Stimulated activated CD4-positive, alpha-beta T cell treated with anti-CD3 and anti-CD28 coated beads, Interleukin-2, amount 100 ng/mL, for 4 hours (primary cell): ENCODE results near the gene CXorf65.
A peak's percentile ranks its signal among the peaks of the same experiment; 100 is the strongest.

ENCODE experiments used
- DNase-seq: peaks from one replicate; pipeline ENCODE4 v3.0.0-alpha.2; 2020; ENCODE audit warnings: low read depth

Gene CXorf65

DNA sequence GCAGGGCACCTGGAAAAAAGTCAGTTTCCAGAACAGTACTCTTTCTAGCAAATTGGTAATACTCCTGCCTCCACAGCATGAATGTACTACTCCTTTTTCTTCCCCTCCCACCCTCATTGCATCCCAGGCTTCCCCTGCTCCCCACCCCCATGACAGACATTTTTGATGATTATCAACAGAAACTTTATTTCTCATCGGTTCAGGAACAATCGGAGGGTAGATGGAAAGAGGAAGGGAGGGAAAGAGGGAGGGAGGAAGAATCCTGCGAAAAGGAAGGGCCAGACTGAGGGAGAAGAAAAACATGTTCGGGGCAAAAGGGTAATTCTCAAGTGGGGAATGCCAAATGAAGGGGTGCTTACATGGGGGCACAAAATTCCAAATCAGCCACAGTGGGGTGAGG is 705 bp upstream of the CXorf65 start:
- no peak for DNase-seq

GRCh38 chrX:71105628-71106027 is 912 bp downstream of the CXorf65 start:
- no peak for DNase-seq

DNA sequence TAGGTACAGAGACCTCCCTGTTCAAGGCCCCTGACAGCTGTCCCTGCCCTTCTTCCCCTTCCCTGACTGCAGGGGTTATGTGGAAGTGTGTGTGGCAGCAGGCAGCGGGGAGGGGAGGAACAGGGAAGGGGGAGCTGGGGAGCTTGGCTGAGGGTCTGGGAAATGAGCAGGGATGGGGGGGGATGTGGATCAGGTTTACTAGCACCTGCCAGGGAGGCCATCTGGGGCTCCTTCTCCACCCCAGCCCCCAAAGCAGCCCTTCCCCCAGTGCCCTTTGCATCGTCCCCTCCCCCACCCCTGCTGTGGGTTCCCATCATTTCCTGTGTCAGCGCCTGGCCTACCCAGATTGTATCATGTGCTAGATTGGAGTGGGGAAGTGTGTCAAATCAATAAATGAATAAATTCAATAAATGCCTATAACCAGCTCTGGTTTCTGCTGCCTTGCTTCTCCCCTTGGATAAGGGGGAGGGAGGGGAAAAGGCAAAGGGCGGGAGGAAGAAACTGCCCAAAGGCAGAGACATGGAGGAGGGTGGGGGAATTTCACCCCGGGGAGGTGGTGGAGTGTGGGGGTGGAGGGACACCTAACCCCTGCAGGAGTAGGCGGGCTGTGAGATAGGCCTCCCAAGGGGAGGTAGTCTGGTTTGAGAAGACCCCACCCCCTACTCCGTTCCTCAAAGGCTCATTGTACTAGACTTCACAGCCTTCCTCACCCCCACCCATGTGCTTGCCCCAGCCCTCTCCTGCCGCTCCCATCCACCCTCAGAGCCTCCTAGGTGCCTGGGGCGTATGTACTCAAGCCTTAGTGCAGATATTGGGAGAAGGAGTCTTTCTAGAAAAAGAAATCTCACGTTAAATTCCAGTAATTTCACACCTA is 3.2 kb downstream of the CXorf65 start:
- peak; percentile 44 for DNase-seq

GRCh38 chrX:71102292-71102691 is 4.2 kb downstream of the CXorf65 start:
- DNase-seq = no peak

DNA sequence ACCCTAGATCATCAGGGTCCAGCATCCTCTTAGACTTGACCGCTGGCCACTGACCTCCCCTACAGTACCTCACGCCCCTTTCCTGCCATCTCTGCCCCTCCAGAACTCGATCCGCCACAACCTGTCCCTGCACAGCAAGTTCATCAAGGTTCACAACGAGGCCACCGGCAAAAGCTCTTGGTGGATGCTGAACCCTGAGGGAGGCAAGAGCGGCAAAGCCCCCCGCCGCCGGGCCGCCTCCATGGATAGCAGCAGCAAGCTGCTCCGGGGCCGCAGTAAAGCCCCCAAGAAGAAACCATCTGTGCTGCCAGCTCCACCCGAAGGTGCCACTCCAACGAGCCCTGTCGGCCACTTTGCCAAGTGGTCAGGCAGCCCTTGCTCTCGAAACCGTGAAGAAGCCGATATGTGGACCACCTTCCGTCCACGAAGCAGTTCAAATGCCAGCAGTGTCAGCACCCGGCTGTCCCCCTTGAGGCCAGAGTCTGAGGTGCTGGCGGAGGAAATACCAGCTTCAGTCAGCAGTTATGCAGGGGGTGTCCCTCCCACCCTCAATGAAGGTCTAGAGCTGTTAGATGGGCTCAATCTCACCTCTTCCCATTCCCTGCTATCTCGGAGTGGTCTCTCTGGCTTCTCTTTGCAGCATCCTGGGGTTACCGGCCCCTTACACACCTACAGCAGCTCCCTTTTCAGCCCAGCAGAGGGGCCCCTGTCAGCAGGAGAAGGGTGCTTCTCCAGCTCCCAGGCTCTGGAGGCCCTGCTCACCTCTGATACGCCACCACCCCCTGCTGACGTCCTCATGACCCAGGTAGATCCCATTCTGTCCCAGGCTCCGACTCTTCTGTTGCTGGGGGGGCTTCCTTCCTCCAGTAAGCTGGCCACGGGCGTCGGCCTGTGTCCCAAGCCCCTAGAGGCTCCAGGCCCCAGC is 5.7 kb downstream of the CXorf65 start:
- no peak for DNase-seq

GRCh38 chrX:71099736-71100135 is 6.8 kb downstream of the CXorf65 start:
- no peak for DNase-seq

DNA sequence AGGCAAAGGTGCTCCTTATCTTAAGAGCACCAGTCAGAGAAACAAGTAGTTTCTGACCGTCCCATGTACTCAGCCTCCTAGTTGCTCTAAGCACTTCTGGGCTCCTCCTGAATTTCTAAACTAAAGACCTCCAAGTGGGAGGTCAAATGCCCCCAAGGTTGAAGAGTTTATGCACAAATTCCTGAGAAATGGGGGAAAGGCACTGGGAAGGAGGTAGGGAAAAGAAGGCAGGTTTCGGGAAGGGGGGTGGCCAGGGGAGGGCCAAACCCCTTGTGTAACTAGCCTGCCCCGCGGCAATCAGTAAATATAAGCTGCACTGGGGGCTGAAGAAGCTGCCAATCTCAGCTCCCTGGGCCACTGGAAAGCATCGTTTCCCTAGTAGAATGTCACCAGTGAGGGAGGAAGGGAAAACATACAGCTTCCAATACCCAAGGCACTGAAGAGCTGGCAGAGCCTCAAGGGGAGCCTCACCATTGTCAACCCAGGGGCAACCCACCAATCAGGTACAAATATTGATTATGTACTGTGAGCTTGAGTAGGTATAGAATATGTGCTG is 7.5 kb downstream of the CXorf65 start:
- no peak for DNase-seq

GRCh38 chrX:71098302-71098701 is 8.2 kb downstream of the CXorf65 start:
- peak; percentile 70 for DNase-seq

DNA sequence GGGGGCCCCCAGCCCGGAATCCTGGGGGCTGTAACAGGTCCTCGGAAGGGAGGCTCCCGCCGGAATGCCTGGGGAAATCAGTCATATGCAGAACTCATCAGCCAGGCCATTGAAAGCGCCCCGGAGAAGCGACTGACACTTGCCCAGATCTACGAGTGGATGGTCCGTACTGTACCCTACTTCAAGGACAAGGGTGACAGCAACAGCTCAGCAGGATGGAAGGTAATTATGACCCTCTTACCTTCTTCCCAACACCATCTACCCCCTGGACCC is 9.8 kb downstream of the CXorf65 start:
- no peak for DNase-seq

GRCh38 chrX:71095981-71096759 is 10.4 kb downstream of the CXorf65 start:
- DNase-seq = no peak

- peak; percentile 80 for DNase-seq
Measured at GRCh38 chrX:71095555-71095980, 11.0 kb downstream of the CXorf65 start, which contains the start of gene FOXO4. TSS of gene FOXO4 (plus strand) at chrX:71095851. CDS start at chrX:71096529, 678 bp downstream.

- DNase-seq = no peak
Measured at GRCh38 chrX:71095033-71095432, 11.5 kb downstream of the CXorf65 start.

- DNase-seq = no peak
Measured at GRCh38 chrX:71091263-71091662, 15.3 kb downstream of the CXorf65 start.

- no peak for DNase-seq
Measured at GRCh38 chrX:71085900-71086299, 20.6 kb downstream of the CXorf65 start.

DNA sequence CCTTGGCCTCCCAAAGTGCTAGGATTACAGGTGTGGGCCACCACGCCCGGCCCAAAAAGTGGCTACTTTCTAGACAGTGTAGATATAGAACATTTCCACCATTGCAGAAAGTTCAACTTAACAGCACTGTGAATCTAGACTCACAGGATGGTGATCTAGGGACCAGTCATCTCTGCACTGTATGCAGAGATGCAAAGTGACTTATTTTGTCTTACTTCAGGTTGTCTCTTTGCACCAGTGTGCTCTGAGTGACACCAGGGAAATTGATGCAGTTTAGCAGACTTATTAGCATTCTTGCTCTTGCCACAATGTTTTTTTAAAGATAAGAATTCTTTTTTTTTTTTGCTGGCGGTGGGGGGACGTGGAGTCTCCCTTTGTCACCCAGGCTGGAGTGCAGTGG is 23.7 kb downstream of the CXorf65 start:
- no peak for DNase-seq

- no peak for DNase-seq
Measured at GRCh38 chrX:71082124-71082647, 24.4 kb downstream of the CXorf65 start.

GRCh38 chrX:71081330-71082123 is 25.0 kb downstream of the CXorf65 start:
- no peak for DNase-seq

DNA sequence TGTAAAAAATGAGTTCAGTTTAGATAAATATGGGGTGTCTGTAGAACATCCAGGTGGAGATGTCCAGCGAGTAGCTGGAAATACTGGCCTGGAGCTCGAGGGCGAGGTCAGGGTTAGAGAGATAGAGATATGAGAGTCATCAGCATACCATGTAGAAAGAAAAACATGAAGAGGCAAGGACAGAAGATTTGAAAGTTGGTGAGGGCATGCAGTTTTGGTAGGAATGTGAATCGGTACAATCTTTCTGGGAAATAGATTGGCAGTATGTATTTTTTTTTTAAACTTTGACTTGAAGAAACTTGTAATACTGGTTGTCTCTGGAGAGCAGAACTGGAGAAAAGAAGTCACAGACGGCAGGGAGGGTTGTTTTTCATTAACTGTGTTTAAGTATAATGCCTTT is 36.0 kb downstream of the CXorf65 start:
- no peak for DNase-seq

- DNase-seq = peak; percentile 83
Measured at GRCh38 chrX:71068044-71068918, 38.3 kb downstream of the CXorf65 start, which contains the start of gene SNX12. TSS of gene SNX12 (minus strand) at chrX:71068334. CDS start at chrX:71068306, 28 bp downstream.

GRCh38 chrX:71067712-71068043 is 38.9 kb downstream of the CXorf65 start:
- DNase-seq = no peak
